GM18508 (cell line): Measurements from ENCODE around the gene GLRA3.
"Not testable (repeated sequence)": the region's sequence is repeated elsewhere in the genome, so short reads cannot be mapped to it uniquely, and the experiment has no call there.

Source experiments
- ATAC-seq: cut with Tn5 transposase; IDR thresholded peaks from one replicate; pipeline ENCODE4 v1.9.1; 2021; ENCODE audit warnings: moderate number of reproducible peaks; ENCODE audit not compliant: insufficient read depth, unreplicated experiment

The GLRA3 gene

GRCh38 chr4:174716986-174717770, 111.9 kb downstream of the GLRA3 start:
- ATAC-seq: no peak

- ATAC-seq: peak; percentile 93
These were observed 114.4 kb downstream of the GLRA3 start for GRCh38 chr4:174714393-174715211.

GRCh38 chr4:174713821-174714220, 115.2 kb downstream of the GLRA3 start:
- no peak for ATAC-seq

GRCh38 chr4:174713181-174713580, 115.9 kb downstream of the GLRA3 start:
- no peak for ATAC-seq

- ATAC-seq: no peak
These were observed 119.5 kb downstream of the GLRA3 start for GRCh38 chr4:174709526-174709925.

GRCh38 chr4:174708381-174708780, 120.7 kb downstream of the GLRA3 start:
- ATAC-seq: no peak

- ATAC-seq: no peak
These were observed 121.1 kb downstream of the GLRA3 start for GRCh38 chr4:174707902-174708301.

GRCh38 chr4:174707051-174707676, 121.9 kb downstream of the GLRA3 start:
- peak; percentile 97 for ATAC-seq

GRCh38 chr4:174702979-174703478, 126.0 kb downstream of the GLRA3 start:
- no peak for ATAC-seq

GRCh38 chr4:174699654-174700053, 129.4 kb downstream of the GLRA3 start:
- ATAC-seq: no peak

- no peak for ATAC-seq
These were observed 131.2 kb downstream of the GLRA3 start for GRCh38 chr4:174697896-174698295.

- ATAC-seq: no peak
These were observed 131.8 kb downstream of the GLRA3 start for GRCh38 chr4:174697202-174697601.

GRCh38 chr4:174696657-174697056, 132.4 kb downstream of the GLRA3 start:
- ATAC-seq: no peak

- not testable (repeated sequence) for ATAC-seq
These were observed 137.2 kb downstream of the GLRA3 start for GRCh38 chr4:174691876-174692275.

GRCh38 chr4:174690665-174691064, 138.4 kb downstream of the GLRA3 start:
- ATAC-seq: no peak

- no peak for ATAC-seq
These were observed 139.4 kb downstream of the GLRA3 start for GRCh38 chr4:174689618-174690017.

- ATAC-seq: no peak
These were observed 142.2 kb downstream of the GLRA3 start for GRCh38 chr4:174686826-174687225.

GRCh38 chr4:174681723-174682300, 147.2 kb downstream of the GLRA3 start:
- ATAC-seq: no peak

- no peak for ATAC-seq
These were observed 154.7 kb downstream of the GLRA3 start for GRCh38 chr4:174674305-174674840.

- ATAC-seq: no peak
These were observed 155.2 kb downstream of the GLRA3 start for GRCh38 chr4:174673865-174674264.
